ENCODE measurements around the gene NXPH2. TPM values are rescaled to one million over a fixed set of nuclear protein-coding genes. Genes with fewer than 3 reads are reported as not detected.

NXPH2 gene
- total and polyA plus RNA-seq, 9 of the 15 experiments (the other 6 are each of a cell fraction or from before 2014, with no cell fraction given), result not detected

- Histone ChIP-seq H3K27ac (ENCODE audit: extremely low read depth, low read depth, low read length) (no peak overlapping the region), H3K9me3 (replicated peaks; ENCODE audit: control insufficient read depth, insufficient read depth, low read depth, low read length) (no peaks in the 10 kb centered on the region), H3K4me3 (no peak overlapping the region), H2AFZ (ENCODE audit: low read depth, low read length) (no peak overlapping the region), H3K4me2 (ENCODE audit: insufficient read depth, low read length) (no peak overlapping the region), H4K20me1 (replicated peaks; ENCODE audit: control insufficient read depth, insufficient read depth, low read length) (no peaks in the 10 kb centered on the region), H3K4me1 (replicated peaks in 1 of 2; ENCODE audit: control insufficient read depth in 2 of 2, insufficient read depth in 2 of 2, low read length in 2 of 2) (no peaks in the 10 kb centered on the region), H3K27me3 (ENCODE audit: control insufficient read depth in 2 of 2, insufficient read depth in 2 of 2, low read length in 2 of 2) (no peaks in the 10 kb centered on the region), H3K9ac (ENCODE audit: insufficient read depth in 1 of 2, low read depth in 2 of 2, low read length in 2 of 2) (no peak overlapping the region), H3K9me1 (ENCODE audit: control insufficient read depth, insufficient read depth, low read length) (no peaks in the 10 kb centered on the region), H3K36me3 (ENCODE audit: control insufficient read depth, insufficient read depth, low read length) (no peaks in the 10 kb centered on the region), H3K79me2 (ENCODE audit: control insufficient read depth, insufficient read depth, low read length) (no peaks in the 10 kb centered on the region)
- intact Hi-C loops (cut with micrococcal nuclease), result loop anchor here (10.0 kb wide), 1 partner anchor 238 kb away; no protein-coding TSS in a partner anchor
- ChIA-PET CTCF (ENCODE audit: low intra/inter-chr PET ratio) (no interaction called here), POLR2A (no interaction called here)
- no TSS peak for BruUV-seq (replicated peaks)
- 0% methylated on average over 5 of the region's 5 CpGs for WGBS (ENCODE audit: insufficient coverage, low coverage, missing lambda C conversion rate)
- no peak for DNase-seq (ENCODE audit: extremely low read depth in 1 of 4, low spot score in 3 of 4)
- in situ Hi-C loops (cut with MboI), result no loop called here
- no peak for FAIRE-seq
- ATAC-seq, result no peak
- TF ChIP-seq USF2 (CRISPR knock-in tag; IDR thresholded peaks at IDR 0.05), result no peak
- TF ChIP-seq GABPB1 (CRISPR knock-in tag; IDR thresholded peaks at IDR 0.05), result no peak
- no peak for TF ChIP-seq STAT5A (IDR thresholded peaks at IDR 0.05; ENCODE audit: borderline replicate concordance, low read length)
- no peak for TF ChIP-seq MAZ (CRISPR knock-in tag; conservative IDR thresholded peaks at IDR 0.05 in 1 of 2, IDR thresholded peaks at IDR 0.05 in 1 of 2)
- no peak for TF ChIP-seq SNAPC5 (CRISPR knock-in tag; IDR thresholded peaks at IDR 0.05)
- no peak for TF ChIP-seq SREBF1 (IDR thresholded peaks at IDR 0.05; ENCODE audit: borderline replicate concordance, low read depth, low read length)
- TF ChIP-seq E2F4 (CRISPR knock-in tag; IDR thresholded peaks at IDR 0.05; ENCODE audit: low read depth), result no peak
- TF ChIP-seq TSHZ1 (CRISPR knock-in tag; IDR thresholded peaks at IDR 0.05), result no peak
- no peak for TF ChIP-seq ETV6 (IDR thresholded peaks at IDR 0.05; ENCODE audit: borderline replicate concordance in 1 of 2, low read depth in 2 of 2, low read length in 1 of 2)
- no peak for TF ChIP-seq ETV6 (CRISPR knock-in tag; IDR thresholded peaks at IDR 0.05; ENCODE audit: borderline replicate concordance)
- no peak for TF ChIP-seq RCOR1 (IDR thresholded peaks at IDR 0.05; ENCODE audit: borderline replicate concordance in 1 of 2, low read depth in 2 of 2, low read length in 2 of 2)
- no peak for TF ChIP-seq ZNF699 (CRISPR knock-in tag; IDR thresholded peaks at IDR 0.05; ENCODE audit: insufficient replicate concordance)
- no peak for TF ChIP-seq CREBBP (IDR thresholded peaks at IDR 0.05; ENCODE audit: low read depth, low read length)
- no peak for TF ChIP-seq SMAD3 (CRISPR knock-in tag; conservative IDR thresholded peaks at IDR 0.05)
- no peak for TF ChIP-seq VEZF1 (CRISPR knock-in tag; IDR thresholded peaks at IDR 0.05)
Observed at GRCh38 chr2:138713069-138713496, 67.1 kb downstream of the NXPH2 start.
